Hematopoietic multipotent progenitor cell (in vitro differentiated cells): ENCODE measurements around the gene BLTP2. TPM values are rescaled to one million over a fixed set of nuclear protein-coding genes. Genes with fewer than 3 reads are reported as not detected.
A peak's percentile ranks its signal among the peaks of the same experiment; 100 is the strongest.
"Not testable (repeated sequence)": the region's sequence is repeated elsewhere in the genome, so short reads cannot be mapped to it uniquely, and the experiment has no call there.

Source experiments
- DNase-seq, 3 donors: peaks; one replicate each; pipeline ENCODE4 v3.0.0-alpha.2; 2011 to 2015; ENCODE audit warnings: low read depth in 2 of 3, low spot score in 2 of 3
- total RNA-seq: library from RNA; depleted of rRNA; stranded (reverse); fragments of >200 nt; gene quantifications from one replicate; pipeline ENCODE4 v1.2.3, GENCODE V29; 2012

BLTP2 gene
- total RNA-seq, result 142 TPM

GRCh38 chr17:28644787-28645575, at the start of gene BLTP2:
Gene BLTP2 (minus strand): TSS chr17:28645158. CDS start chr17:28645056, 102 bp downstream.
- DNase-seq, result peak; percentile 86 to 96 (median 96)

GRCh38 chr17:28693869-28694268, 48.9 kb upstream of the BLTP2 start:
- DNase-seq, result no peak

GRCh38 chr17:28689011-28689410, 44.1 kb upstream of the BLTP2 start:
- no peak for DNase-seq

DNA sequence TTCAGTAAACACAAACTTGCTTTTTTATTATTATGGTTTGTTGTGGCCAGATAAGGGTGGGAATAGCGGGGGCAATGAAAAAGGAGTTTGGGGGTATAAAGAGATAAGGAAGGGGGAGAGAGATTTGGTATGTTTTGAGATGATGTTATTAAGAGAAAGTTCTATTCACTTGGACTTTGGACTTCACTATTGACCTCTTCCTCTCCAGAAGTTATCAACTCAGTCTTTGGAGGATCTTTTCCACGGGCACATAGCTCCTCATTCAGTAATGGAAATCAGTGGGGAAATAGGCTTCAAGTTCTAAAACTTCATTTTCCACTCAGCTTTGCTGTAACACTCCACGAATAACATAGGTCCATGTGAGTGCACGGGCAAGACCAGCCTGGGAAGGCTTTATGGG, 43.5 kb upstream of the BLTP2 start:
- no peak for DNase-seq

DNA sequence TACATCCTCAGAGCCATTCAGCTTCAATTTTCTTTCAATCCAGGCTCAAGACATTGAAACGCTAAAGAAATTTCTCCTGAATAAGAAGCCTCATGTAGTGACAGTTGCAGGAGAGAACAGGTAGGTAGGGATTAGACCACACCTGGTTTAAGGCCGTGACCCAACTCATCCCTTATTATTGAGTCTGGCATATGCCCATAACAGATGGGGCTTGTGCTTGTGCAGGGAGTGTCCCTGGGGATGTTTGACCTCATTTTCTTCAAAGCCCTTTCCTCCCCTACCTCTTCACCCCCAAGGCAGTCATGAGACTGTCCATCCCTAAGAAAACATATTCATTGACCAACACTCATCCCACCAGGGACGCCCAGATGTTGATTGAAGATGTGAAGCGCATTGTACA, 41.3 kb upstream of the BLTP2 start:
- DNase-seq, result no peak

- DNase-seq, result no peak
These were observed 40.4 kb upstream of the BLTP2 start for GRCh38 chr17:28685366-28685765.

DNA sequence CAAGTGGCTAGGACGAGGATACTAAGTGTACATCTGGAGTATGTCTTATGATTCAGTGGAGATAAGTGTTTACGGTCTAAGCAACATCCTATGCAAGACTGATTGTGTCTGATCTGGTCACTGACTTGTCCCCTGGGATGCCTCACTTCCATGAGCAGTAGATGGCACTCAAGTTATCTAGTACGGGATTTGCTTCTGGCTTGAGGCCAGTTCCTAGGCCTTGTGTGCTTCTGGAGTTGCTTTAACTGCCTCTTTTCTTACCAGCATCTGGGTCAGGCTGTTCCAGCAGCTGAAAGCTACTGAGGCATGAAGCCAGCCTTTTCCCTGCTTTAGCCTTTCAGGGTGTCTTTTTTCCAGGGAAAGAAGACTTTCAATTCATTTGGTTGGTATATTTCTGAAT, 40.0 kb upstream of the BLTP2 start:
- DNase-seq, result no peak

DNA sequence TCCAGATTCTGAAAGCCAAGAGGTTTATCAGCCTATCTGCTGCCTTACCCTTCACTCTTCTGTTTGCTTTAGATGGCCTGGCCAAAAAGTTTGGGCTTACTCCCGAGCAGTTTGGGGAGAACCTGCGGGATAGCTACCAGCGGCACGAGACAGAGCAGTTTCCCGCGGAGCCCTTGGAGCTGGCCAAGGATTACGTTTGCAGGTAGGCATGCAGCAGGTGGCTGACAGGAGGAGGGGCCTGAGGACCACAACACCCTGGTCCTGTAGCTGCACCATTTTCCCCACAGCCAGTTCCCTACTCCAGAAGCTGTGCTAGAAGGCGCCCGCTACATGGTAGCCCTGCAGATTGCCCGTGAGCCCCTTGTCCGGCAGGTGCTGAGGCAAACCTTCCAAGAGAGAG, 37.7 kb upstream of the BLTP2 start:
- no peak for DNase-seq

DNA sequence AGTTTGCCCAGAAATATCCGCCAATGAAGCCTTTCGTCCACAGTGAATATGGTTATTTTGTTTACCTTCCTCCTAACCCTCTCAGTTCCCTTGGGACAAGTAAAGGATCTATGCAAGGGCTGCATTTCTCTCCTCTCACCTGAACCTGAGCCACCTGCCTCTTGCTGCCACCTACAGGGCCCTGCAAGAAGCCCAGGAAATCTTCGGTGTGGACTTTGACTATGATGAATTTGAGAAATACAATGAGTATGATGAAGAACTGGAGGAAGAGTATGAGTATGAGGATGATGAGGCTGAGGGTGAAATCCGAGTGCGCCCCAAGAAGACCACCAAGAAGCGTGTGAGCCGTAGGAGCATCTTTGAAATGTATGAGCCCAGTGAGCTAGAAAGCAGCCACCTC, 31.0 kb upstream of the BLTP2 start:
- DNase-seq, result peak in 2 of 3 donors; percentile 20 to 34

DNA sequence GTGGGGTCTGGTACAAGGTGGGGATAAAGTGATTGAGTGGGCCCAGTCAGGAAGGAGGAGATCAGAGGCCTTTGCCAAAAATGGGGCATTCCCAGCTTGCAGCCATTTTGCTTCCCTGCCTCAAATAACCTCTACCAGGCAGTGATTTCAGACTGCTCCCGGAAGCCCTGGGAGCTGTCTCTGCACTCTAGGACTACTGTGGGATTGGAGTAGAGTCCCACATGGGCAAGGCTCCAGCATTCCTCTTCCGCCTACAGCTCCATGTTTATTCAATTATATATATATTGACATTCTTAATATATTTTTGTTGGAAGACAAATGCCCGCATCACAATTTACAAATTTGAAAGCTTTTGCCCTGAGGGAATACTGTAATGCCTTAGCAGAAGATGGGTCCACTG, 30.5 kb upstream of the BLTP2 start:
- DNase-seq, result no peak

GRCh38 chr17:28669918-28670317, 25.0 kb upstream of the BLTP2 start:
- no peak for DNase-seq

DNA sequence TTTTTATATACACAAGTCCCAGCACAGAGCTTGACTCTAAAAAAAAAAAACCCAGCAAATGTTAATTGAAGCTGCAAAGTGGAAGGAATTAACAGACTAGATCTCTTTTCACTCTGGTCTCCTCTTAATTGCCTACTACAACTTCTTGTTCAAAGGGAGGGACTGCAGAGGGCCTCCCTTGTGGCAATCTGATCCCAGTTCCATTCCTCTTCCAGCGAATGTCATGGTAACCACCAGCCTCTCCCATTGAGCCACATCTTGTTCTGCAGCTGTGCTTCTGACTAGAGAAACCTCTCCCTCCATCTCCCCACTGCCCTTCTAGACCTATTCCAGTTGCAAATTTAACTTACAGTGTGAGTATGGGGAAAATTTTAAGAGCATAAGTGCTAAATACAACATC, 22.9 kb upstream of the BLTP2 start:
- DNase-seq, result no peak

GRCh38 chr17:28665994-28666393, 21.0 kb upstream of the BLTP2 start:
- no peak for DNase-seq

- DNase-seq, result no peak
These were observed 18.8 kb upstream of the BLTP2 start for GRCh38 chr17:28663723-28664122.

- no peak for DNase-seq
These were observed 17.5 kb upstream of the BLTP2 start for GRCh38 chr17:28662527-28662829.

DNA sequence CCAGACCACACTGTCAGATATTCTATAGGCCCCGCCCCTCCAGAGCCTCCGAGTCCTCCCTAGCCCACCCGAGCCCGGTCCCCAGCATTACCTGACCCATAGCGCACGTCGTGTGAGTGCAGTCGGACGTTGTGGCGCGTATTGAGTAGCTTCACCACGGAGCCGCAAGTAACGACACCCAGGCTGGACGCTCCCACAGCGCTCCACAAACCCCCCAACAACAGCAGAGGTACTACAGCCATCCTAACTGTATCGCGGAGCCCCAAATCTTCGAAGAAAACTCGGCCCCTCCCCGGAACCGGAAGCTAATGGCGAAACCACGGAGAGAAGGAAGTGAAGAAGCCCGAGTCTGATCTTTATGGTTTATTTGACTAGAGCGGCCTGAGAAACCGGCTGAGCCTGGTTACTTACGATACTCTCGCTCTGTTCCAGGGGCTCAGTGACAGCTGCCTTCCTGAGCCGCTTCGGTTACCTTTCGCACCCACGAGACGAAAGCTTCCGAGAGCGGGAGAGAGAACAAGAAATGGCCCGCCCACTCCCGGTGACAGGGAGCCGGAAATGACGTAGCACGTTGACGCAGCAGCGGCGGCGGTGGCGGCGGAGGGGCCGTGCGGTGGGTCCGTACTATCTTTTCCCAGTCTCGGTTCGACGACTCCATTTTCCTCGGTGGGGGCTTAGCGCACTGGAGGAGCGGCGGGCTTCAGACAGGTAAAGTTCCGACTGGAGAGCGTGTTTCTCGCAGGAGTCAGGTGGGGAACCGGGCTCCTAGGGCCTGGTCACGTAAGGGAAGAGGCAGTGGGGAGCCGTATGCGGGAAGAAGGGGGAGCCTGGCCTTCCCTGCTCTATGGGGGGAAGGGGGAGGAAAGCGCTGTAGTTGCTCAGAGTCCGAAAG, 16.9 kb upstream of the BLTP2 start, which contains the start of the genes SDF2 and SUPT6H:
TSS of gene SDF2 (minus strand) at position 272 of the 892 bp plus-strand sequence. CDS start at position 242, 30 bp downstream.
TSS of gene SUPT6H (plus strand) at position 571 of the 892 bp plus-strand sequence. CDS start 11,197 bp downstream, outside the sequence.
- DNase-seq, result peak; percentile 92 to 98 (median 95)

- not testable (repeated sequence) for DNase-seq
These were observed 14.5 kb upstream of the BLTP2 start for GRCh38 chr17:28659497-28659881.

DNA sequence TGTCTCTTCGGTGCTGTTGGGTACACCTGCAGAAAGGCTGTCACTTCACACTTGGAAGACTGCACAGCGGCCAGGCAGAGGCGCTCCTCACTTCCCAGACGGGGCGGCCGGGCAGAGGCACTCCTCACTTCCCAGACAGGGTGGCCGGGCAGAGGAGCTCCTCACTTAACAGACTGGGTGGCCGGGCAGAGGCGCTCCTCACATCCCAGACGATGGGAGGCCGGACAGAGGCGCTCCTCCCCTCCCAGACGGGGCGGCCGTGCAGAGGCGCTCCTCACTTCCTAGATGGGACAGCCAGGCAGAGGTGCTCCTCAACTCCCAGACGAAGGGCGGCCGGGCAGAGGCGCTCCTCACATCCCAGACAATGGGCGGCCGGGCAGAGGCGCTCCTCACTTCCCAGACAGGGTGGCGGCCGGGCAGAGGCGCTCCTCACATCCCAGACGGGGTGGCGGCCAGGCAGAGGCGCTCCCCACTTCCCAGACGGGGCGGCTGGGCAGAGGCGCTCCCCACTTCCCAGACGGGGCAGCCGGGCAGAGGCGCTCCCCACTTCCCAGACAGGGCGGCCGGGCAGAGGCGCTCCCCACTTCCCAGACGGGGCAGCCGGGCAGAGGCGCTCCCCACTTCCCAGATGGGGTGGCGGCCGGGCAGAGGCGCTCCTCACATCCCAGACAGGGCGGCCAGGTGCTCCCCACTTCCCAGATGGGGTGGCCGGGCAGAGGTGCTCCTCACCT, 14.0 kb upstream of the BLTP2 start:
- not testable (repeated sequence) for DNase-seq

DNA sequence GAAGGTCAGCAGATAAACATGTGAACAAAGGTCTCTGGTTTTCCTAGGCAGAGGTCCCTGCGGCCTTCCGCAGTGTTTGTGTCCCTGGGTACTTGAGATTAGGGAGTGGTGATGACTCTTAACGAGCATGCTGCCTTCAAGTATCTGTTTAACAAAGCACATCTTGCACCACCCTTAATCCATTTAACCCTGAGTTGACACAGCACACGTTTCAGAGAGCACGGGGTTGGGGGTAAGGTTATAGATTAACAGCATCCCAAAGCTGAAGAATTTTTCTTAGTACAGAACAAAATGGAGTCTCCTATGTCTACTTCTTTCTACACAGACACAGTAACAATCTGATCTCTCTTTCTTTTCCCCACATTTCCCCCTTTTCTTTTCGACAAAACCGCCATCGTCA, 13.4 kb upstream of the BLTP2 start:
- DNase-seq, result not testable (repeated sequence)

DNA sequence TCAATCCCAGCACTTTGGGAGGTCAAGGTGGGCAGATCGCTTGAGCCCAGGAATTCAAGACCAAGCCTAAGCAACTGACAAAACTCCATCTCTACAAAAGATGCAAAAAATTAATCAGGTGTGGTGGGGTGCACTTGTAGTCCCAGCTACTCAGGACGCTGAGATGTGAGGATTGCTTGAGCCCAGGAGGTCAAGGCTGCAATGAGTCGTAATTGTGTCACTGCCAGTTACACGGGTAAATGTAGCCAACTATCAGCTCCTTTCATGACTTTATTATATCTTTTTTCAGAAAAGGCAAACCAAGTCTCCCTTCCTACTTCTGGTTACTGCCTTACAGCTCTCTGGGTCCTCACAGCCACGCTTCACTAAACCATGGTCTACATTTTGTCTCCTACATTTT, 12.8 kb upstream of the BLTP2 start:
- no peak for DNase-seq

DNA sequence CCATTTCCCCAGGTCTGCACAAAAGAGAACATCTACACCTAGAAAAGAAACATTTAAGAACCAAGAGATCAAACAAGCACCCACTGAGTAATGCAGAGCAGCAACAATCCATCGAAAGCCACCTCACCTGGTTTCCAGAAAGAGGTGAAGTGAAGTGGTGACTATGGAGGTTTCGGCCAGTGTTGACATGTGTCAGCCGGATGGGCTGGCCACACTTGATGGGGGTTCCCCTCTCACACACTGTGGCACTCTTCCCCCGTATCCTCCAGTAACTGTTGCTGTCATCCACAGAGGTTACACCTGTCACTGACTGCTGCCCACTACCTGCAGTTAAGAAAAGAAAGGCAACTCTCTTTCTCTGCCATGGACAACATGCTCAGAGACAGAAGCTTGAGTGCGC, 10.2 kb upstream of the BLTP2 start:
- DNase-seq, result no peak
